ENCODE results near the gene C17orf58.

DNA sequence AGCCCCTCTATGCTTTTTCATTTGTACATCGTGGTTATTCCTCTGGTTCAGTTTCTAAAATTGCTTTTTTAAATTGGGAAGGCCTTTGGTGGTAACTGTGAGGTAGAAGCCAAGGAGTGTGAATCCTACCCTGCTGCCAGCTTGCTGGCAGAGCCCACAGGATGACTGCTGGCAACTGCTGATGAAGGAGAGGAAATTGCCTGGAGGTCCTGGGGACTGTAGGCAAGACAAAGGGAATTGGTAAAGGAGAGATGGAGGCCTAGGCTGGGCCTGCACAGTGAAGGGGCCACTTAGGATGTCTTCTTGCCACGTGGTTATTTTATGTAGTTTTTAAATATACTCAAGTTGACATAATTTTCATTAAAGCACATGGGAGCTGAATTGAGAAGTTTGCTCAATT is 15.8 kb downstream of the C17orf58 start:
- TF ChIP-seq, protein P1, sequence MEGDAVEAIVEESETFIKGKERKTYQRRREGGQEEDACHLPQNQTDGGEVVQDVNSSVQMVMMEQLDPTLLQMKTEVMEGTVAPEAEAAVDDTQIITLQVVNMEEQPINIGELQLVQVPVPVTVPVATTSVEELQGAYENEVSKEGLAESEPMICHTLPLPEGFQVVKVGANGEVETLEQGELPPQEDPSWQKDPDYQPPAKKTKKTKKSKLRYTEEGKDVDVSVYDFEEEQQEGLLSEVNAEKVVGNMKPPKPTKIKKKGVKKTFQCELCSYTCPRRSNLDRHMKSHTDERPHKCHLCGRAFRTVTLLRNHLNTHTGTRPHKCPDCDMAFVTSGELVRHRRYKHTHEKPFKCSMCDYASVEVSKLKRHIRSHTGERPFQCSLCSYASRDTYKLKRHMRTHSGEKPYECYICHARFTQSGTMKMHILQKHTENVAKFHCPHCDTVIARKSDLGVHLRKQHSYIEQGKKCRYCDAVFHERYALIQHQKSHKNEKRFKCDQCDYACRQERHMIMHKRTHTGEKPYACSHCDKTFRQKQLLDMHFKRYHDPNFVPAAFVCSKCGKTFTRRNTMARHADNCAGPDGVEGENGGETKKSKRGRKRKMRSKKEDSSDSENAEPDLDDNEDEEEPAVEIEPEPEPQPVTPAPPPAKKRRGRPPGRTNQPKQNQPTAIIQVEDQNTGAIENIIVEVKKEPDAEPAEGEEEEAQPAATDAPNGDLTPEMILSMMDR (conservative IDR thresholded peaks at IDR 0.05; ENCODE audit: low read length), result no peak
- TF ChIP-seq EZH2phosphoT487 (IDR thresholded peaks at IDR 0.05; ENCODE audit: borderline replicate concordance), result no peak
